Transverse colon (tissue), 4 donors: Measurements from ENCODE around the gene RIMBP2. TPM values are rescaled to one million over a fixed set of nuclear protein-coding genes. Genes with fewer than 3 reads are reported as not detected.

Experiments
- DNase-seq: peaks from one replicate; pipeline ENCODE4 v3.0.0-alpha.2; 2019
- H3K27ac ChIP-seq, 4 donors: fragments of 200-600 bp; sonication (generic); 2 replicates each; pipeline ENCODE4 v1.5.1; 2016 to 2018; ENCODE audit warnings: inconsistent platforms in 4 of 4
- H3K27me3 ChIP-seq: fragments of 200-600 bp; sonication (generic); 2 replicates; pipeline ENCODE4 v1.5.1; 2017; ENCODE audit warnings: inconsistent platforms
- H3K36me3 ChIP-seq, 4 donors: fragments of 200-600 bp; sonication (generic); 2 replicates each; pipeline ENCODE4 v1.5.1; 2017 to 2019; ENCODE audit warnings: inconsistent platforms in 4 of 4
- H3K4me1 ChIP-seq, 4 donors: fragments of 200-600 bp; sonication (generic); 2 replicates each; pipeline ENCODE4 v1.5.1; 2017 to 2020; ENCODE audit warnings: inconsistent platforms in 4 of 4
- H3K4me3 ChIP-seq, 4 donors: fragments of 200-600 bp; sonication (generic); 1 replicate in 1 of 4; 2 replicates in 3 of 4; pipeline versions ENCODE4 v1.5.1 to v1.6.1; 2017 to 2019; ENCODE audit warnings: inconsistent platforms in 4 of 4
- H3K9me3 ChIP-seq, 2 donors: fragments of 200-600 bp; sonication (generic); 2 replicates each; pipeline ENCODE4 v1.5.1; 2017 to 2019; ENCODE audit warnings: inconsistent platforms in 2 of 2
- EP300 ChIP-seq: sonication (generic); formaldehyde crosslinking; IDR thresholded peaks from one replicate; pipeline ENCODE4 v1.6.1; 2017; ENCODE audit warnings: antibody characterized with exemption, low read depth
- POLR2A ChIP-seq: fragments of 450-650 bp; IDR thresholded peaks from one replicate; pipeline ENCODE4 v1.6.1; 2016; ENCODE audit warnings: antibody characterized with exemption, mild to moderate bottlenecking, moderate library complexity
- POLR2AphosphoS5 ChIP-seq, 3 donors: sonication (generic); formaldehyde crosslinking; IDR thresholded peaks; one replicate each; pipeline ENCODE4 v1.6.1; 2016; ENCODE audit warnings: antibody characterized with exemption in 3 of 3
- WGBS, 2 donors: methylation state at CpG; one replicate each; pipeline ENCODE4 v1.1.5; 2018; ENCODE audit warnings: low coverage in 1 of 2; 5-methylcytosine and 5-hydroxymethylcytosine counted together
- in situ Hi-C, 4 donors: fragments of 200-750 bp; cut with MboI; loops; one replicate each; pipeline versions ENCODE4 v1.15.0 to v1.15.1; 2017; ENCODE audit warnings: low sequenced_read_pairs in 3 of 4, low pct_ligation_motif_present in 1 of 4, low pct_unique_long_range_greater_than_20kb in 1 of 4
- intact Hi-C: fragments of 100-400 bp; cut with DNase I; formaldehyde crosslinking; loops from one replicate; pipeline ENCODE4 v1.15.1; 2023; ENCODE audit warnings: low total_unique reads
- total RNA-seq, 4 donors: library from RNA; depleted of rRNA; stranded (reverse); fragments of >200 nt; gene quantifications; one replicate each; pipeline ENCODE4 v1.1.0, GENCODE V29; 2016
- TF ChIP-seq, protein P1 (sequence below), 5 experiments: fragments of 200-600 bp in 3 of 5; fragments of 450-650 bp in 2 of 5; sonication (generic) in 3 of 5; IDR thresholded peaks; 1 replicate in 2 of 5; 2 replicates in 3 of 5; pipeline ENCODE4 v1.5.1; 2016 to 2017; ENCODE audit warnings: antibody characterized with exemption in 5 of 5, inconsistent platforms in 3 of 5, mild to moderate bottlenecking in 2 of 5, moderate library complexity in 1 of 5

RIMBP2 gene
- total RNA-seq, 4 donors from 2014 or later: 2.9 to 17.3 (median 4.3) TPM

DNA sequence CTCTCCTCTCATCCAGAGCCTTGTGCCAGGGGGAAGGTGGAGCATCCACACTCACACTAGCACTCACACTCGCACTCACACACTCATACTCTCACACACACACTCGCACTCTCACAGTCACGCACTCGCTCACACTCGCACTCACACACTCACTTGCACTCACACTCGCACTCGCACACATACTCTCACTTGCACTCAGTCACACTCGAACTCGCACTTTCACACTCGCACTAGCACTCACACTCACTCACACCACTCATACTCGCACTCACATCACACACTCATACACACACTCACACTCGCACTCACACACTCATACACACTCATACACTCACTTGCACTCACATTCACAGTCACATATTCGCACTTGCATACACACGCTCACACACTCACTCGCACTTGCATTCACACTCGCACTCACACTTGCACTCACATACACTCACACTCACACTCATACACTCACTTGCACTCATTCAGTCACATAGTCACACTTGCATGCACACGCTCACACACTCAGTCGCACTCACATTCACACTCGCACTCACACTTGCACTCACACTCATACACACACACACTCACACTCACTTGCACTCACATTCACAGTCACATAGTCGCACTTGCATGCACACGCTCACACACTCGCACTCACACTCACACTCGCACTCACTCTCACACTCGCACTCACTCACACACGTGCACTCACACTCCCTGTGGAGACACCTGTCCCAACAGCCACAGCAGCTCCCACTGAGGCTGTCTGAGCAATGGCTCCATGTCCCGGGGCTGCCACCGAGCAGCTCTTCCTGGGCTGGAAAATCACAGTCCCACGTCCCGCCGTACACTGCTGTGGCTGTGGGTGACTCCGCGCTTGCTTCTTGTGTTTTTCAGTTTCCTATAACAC is 12.3 kb upstream of the RIMBP2 start:
- Histone ChIP-seq H3K4me3 (no peak overlapping the region), H3K9me3 (no peaks in the 10 kb centered on the region), H3K27ac (no peak overlapping the region), H3K36me3 (no peaks in the 10 kb centered on the region), H3K27me3 (no peaks in the 10 kb centered on the region), H3K4me1 (no peaks in the 10 kb centered on the region)
- TF ChIP-seq, protein P1, sequence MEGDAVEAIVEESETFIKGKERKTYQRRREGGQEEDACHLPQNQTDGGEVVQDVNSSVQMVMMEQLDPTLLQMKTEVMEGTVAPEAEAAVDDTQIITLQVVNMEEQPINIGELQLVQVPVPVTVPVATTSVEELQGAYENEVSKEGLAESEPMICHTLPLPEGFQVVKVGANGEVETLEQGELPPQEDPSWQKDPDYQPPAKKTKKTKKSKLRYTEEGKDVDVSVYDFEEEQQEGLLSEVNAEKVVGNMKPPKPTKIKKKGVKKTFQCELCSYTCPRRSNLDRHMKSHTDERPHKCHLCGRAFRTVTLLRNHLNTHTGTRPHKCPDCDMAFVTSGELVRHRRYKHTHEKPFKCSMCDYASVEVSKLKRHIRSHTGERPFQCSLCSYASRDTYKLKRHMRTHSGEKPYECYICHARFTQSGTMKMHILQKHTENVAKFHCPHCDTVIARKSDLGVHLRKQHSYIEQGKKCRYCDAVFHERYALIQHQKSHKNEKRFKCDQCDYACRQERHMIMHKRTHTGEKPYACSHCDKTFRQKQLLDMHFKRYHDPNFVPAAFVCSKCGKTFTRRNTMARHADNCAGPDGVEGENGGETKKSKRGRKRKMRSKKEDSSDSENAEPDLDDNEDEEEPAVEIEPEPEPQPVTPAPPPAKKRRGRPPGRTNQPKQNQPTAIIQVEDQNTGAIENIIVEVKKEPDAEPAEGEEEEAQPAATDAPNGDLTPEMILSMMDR (IDR thresholded peaks at IDR 0.05): no peak
- TF ChIP-seq POLR2AphosphoS5 (IDR thresholded peaks at IDR 0.05) (no peak), POLR2A (no peak), EP300 (no peak)
- 90 to 91% methylated on average over 32 of the region's 32 CpGs for WGBS, 2 donors
- DNase-seq: no peak
- in situ Hi-C loops (loop anchor here in 1 of 4 donors (25.0 kb wide), 1 partner anchor 691 kb away; no protein-coding TSS in a partner anchor), intact Hi-C loops (no loop called here)

- intact Hi-C loops (no loop called here), in situ Hi-C loops (no loop called here)
- 53 to 100% methylated on average over 1 to 8 of the region's 8 CpGs for WGBS, 2 donors
- Histone ChIP-seq H3K36me3 (no peaks in the 10 kb centered on the region), H3K4me1 (peaks cover 0 to 15% (median 4%) of the 10 kb centered on the region in 4 donors), H3K27ac (no peak overlapping the region), H3K27me3 (peaks cover 40% of the 10 kb centered on the region), H3K4me3 (no peak overlapping the region), H3K9me3 (peaks cover 0 to 8% of the 10 kb centered on the region in 2 donors)
- TF ChIP-seq, protein P1 (IDR thresholded peaks at IDR 0.05): no peak
- TF ChIP-seq POLR2A: no peak
- no peak for TF ChIP-seq POLR2AphosphoS5 (IDR thresholded peaks at IDR 0.05)
- no peak for TF ChIP-seq EP300
- DNase-seq: no peak
Measured at GRCh38 chr12:130719263-130719859, 3.3 kb upstream of the RIMBP2 start.

- DNase-seq: no peak
- H3K4me1 ChIP-seq: peaks cover 0 to 22% (median 8%) of the 10 kb centered on the region in 4 donors
- in situ Hi-C loops (no loop called here), intact Hi-C loops (no loop called here)
- H3K36me3 ChIP-seq: no peaks in the 10 kb centered on the region
- 97 to 100% methylated on average over 4 to 5 of the region's 5 CpGs for WGBS, 2 donors
- H3K4me3 ChIP-seq: no peak overlapping the region
- H3K27me3 ChIP-seq: peaks cover 51% of the 10 kb centered on the region
- TF ChIP-seq, protein P1 (IDR thresholded peaks at IDR 0.05): no peak
- no peak for TF ChIP-seq POLR2A
- no peak for TF ChIP-seq EP300
- TF ChIP-seq POLR2AphosphoS5 (IDR thresholded peaks at IDR 0.05): no peak
- H3K27ac ChIP-seq: no peak overlapping the region
- peaks cover 0 to 8% of the 10 kb centered on the region in 2 donors for H3K9me3 ChIP-seq
Measured at GRCh38 chr12:130717752-130718151, 1.7 kb upstream of the RIMBP2 start.

- intact Hi-C loops (no loop called here), in situ Hi-C loops (no loop called here)
- Histone ChIP-seq H3K4me1 (peaks cover 0 to 22% (median 8%) of the 10 kb centered on the region in 4 donors), H3K9me3 (peaks cover 0 to 2% of the 10 kb centered on the region in 2 donors), H3K36me3 (no peaks in the 10 kb centered on the region), H3K27ac (no peak overlapping the region), H3K4me3 (no peak overlapping the region), H3K27me3 (peaks cover 51% of the 10 kb centered on the region)
- no peak for DNase-seq
- WGBS, 2 donors: 0 to 27% methylated on average over 2 to 11 of the region's 11 CpGs
- TF ChIP-seq, protein P1 (IDR thresholded peaks at IDR 0.05): no peak
- no peak for TF ChIP-seq POLR2A
- no peak for TF ChIP-seq EP300
- TF ChIP-seq POLR2AphosphoS5 (IDR thresholded peaks at IDR 0.05): no peak
Measured at GRCh38 chr12:130716969-130717366, 869 bp upstream of the RIMBP2 start.
